ENCODE results near the gene CTNNBIP1. TPM values are rescaled to one million over a fixed set of nuclear protein-coding genes. Genes with fewer than 3 reads are reported as not detected.

Gene CTNNBIP1
- total and polyA plus RNA-seq, 9 of the 15 experiments (the other 6 are each of a cell fraction or from before 2014, with no cell fraction given), result 0.65 to 29.2 (median 14.7) TPM

- TF ChIP-seq ZFPM2 (CRISPR knock-in tag; IDR thresholded peaks at IDR 0.05) (no peak), PCBP1 (IDR thresholded peaks at IDR 0.05; ENCODE audit: low read depth, low read length, poor library complexity, severe bottlenecking) (no peak), E2F6 (IDR thresholded peaks at IDR 0.05; ENCODE audit: borderline replicate concordance in 1 of 2, extremely low read depth in 1 of 2, insufficient read depth in 1 of 2, insufficient read length in 1 of 2, low read depth in 1 of 2, low read length in 1 of 2, poor library complexity in 1 of 2, severe bottlenecking in 1 of 2) (no peak), ZNF780A (CRISPR knock-in tag; IDR thresholded peaks at IDR 0.05) (no peak), NFE2L1 (tag; IDR thresholded peaks at IDR 0.05; ENCODE audit: borderline replicate concordance, low read depth) (no peak), ZNF75A (CRISPR knock-in tag; IDR thresholded peaks at IDR 0.05) (no peak), GABPB1 (CRISPR knock-in tag; IDR thresholded peaks at IDR 0.05) (peak; percentile 34; the same call in 1 of the 2 replicates), ZNF384 (IDR thresholded peaks at IDR 0.05; ENCODE audit: low read depth, low read length) (no peak), ZNF224 (CRISPR knock-in tag; IDR thresholded peaks at IDR 0.05) (no peak), YBX1 (IDR thresholded peaks at IDR 0.05) (no peak), TSHZ1 (CRISPR knock-in tag; IDR thresholded peaks at IDR 0.05) (0 out of 2 replicates have a peak, but pooled peaks have one; percentile 22), ZNF282 (CRISPR knock-in tag; IDR thresholded peaks at IDR 0.05) (no peak), ESRRB (CRISPR knock-in tag; IDR thresholded peaks at IDR 0.05; ENCODE audit: borderline replicate concordance) (no peak), SMARCB1 (IDR thresholded peaks at IDR 0.05; ENCODE audit: insufficient read length, low read depth) (no peak)
- TF ChIP-seq, protein P1, sequence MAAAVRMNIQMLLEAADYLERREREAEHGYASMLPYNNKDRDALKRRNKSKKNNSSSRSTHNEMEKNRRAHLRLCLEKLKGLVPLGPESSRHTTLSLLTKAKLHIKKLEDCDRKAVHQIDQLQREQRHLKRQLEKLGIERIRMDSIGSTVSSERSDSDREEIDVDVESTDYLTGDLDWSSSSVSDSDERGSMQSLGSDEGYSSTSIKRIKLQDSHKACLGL (CRISPR knock-in tag; IDR thresholded peaks at IDR 0.05; ENCODE audit: borderline replicate concordance, poor library complexity, severe bottlenecking), result no peak
Measured at GRCh38 chr1:9929431-9930385, 19.6 kb upstream of the CTNNBIP1 start (continued).
